GM19099 (cell line): Measurements from ENCODE around the gene SLC6A18.

Experiments used
- POLR2A ChIP-seq: IDR thresholded peaks from 3 replicates; pipeline ENCODE4 v1.6.1; 2011; ENCODE audit warnings: low read depth; ENCODE audit not compliant: insufficient read length; ENCODE audit errors: extremely low read depth

Gene SLC6A18

DNA sequence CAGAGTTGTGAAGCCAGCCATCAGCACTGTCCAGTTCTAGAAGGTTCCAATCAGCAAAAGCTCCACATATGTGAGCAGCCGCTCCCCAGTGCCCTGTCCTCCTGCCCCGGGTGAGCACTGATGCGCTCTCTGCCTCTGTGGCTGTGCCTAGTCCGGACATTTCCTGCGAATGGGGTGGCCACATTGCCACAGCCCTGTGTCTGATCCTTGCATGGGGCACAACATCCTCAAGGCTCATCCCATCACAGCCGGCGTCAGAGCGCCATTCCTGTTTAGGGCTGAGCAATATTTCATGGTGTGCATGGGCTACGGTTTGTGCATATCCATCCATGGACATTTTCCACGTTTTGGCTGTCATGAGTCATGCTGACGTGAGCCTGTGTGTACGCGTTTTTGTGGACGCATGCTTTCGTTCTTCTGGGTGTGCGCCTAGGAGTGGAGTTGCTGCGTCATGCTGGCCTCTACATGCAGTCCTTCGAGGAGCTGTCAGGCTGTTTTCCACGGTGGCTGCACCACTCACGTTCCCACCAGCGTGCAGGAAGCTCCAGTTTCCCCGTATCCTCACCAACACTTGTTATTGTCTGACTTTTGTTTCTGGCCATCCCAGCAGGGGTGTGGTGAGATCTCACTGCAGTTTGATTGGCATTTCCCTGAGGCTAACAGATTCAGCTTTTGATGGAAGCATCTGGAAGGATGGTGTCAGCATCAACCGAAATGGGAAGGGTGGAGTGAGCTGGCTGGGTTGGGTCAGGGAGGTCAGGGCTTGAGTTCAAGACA, 9.7 kb upstream of the SLC6A18 start:
- no peak for TF ChIP-seq POLR2A

DNA sequence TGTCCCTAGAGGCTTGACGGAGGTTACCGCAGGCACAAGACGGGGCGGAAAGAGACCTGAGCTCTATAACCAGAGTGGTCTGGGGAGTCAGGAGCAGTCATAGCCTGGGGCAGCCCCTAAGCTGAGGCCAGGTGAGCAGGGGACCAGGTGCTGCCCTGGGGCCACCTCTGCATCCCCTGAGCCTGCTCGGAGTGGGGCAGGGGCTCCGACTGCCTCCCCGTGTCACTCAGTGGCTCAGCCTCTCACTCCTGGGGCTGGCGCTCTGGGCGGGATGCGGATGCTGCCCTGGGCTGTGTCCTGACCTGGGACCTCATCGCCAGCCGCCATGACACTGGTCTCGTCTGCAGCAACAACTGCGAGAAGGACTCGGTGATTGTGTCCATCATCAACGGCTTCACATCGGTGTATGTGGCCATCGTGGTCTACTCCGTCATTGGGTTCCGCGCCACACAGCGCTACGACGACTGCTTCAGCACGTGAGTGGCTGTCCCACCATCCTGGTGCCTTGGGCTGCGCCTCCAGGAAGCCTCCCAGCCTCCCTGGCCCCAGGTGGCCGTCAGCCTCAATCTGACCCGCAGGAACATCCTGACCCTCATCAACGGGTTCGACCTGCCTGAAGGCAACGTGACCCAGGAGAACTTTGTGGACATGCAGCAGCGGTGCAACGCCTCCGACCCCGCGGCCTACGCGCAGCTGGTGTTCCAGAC, 8.8 kb upstream of the SLC6A18 start:
- TF ChIP-seq POLR2A: no peak

- no peak for TF ChIP-seq POLR2A
Measured at GRCh38 chr5:1216918-1217295, 8.3 kb upstream of the SLC6A18 start.

DNA sequence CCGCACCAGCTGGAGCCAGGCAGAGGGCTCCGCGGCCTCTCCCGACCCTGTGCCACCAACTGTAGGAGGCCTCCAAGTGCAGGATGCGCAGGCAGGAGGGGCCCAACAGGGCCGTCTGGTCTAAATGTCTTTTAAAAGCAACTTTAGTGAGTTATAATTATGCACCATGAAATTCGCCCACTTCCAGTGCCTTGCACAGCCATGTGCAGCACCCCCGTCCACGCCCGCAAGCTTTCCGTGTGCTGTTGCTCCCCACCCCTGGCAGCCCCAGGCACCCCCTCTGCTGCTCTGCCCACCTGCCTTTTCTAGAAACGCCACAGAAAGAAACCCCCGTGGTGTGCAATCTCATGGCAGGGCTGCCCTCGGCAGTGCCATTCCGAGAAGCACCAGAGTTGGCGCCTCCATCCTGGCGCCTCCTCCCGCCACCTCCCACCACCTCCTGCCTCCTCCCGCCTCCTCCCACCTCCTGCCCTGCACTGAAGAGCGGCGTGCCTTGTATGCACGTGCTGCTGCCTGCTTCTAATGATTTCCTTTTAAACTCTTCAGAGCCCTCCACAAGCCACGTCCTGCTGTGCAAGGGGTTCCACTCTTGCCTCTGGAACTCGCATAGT, 7.5 kb upstream of the SLC6A18 start:
- TF ChIP-seq POLR2A: no peak

DNA sequence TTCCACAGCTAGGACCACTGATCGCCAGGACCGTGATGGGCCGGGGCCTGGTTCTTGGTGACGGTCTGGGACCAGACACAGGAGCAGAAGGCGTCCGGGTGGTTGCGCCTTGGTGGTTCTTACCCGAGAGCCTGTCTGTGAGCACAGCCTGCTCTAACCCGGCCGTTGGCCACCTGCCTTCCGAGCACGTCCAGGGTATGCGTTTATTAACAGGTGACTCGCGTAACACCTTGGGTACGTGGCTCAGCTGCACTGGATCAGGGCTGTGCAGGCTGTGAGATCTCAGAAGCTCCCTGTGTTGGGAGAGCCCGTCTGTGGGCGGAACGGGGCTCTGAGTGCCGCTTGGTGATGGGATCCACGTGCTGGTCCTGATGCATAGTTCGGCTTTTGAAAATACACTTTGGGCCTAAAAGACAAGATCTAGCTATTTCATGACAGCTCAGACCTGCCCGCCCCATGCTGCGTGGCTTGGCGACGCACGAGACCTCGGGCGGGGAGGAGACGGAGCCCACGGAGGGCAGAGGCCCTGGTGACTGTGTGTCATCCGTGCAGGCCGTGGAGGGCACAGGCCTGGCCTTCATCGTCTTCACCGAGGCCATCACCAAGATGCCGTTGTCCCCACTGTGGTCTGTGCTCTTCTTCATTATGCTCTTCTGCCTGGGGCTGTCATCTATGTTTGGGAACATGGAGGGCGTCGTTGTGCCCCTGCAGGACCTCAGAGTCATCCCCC, 6.7 kb upstream of the SLC6A18 start:
- TF ChIP-seq POLR2A: no peak

- TF ChIP-seq POLR2A: no peak
Measured at GRCh38 chr5:1219098-1219767, 5.9 kb upstream of the SLC6A18 start.

DNA sequence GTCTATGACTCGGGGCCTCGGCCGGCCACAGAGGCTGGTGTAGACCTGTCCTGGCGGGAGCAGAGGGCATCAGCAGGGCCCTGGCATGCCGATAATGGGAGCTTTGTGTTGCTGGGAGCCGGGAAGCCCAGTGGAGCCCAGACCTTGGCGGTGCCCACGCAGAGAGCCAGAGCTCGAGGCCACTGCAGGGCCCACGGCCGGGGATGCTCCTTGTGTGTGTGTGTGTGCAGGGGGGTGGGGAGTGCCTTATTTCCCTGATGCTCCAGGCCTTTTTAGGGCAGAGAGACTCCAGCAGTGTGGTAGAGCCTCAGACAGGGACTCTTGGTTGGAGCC, 5.4 kb upstream of the SLC6A18 start:
- TF ChIP-seq POLR2A: no peak

GRCh38 chr5:1220351-1220750, 4.8 kb upstream of the SLC6A18 start:
- no peak for TF ChIP-seq POLR2A

DNA sequence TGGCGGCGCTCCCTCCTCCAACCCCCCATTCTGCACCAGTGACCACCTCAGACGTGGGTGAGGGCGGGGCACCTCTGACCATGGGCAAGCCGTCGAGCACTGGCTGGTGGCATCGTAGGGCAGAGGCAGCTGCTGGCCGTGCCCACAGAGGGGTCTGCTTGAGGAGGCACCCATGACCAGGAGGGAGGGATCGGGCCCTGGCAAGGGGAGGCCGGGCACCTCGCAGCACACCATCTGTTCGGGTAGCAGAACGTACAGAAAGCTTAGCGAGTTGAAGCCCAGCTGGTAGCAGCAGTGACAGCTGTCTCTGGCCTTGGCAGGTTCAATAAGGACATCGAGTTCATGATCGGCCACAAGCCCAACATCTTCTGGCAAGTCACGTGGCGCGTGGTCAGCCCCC, 4.3 kb upstream of the SLC6A18 start:
- TF ChIP-seq POLR2A: no peak

DNA sequence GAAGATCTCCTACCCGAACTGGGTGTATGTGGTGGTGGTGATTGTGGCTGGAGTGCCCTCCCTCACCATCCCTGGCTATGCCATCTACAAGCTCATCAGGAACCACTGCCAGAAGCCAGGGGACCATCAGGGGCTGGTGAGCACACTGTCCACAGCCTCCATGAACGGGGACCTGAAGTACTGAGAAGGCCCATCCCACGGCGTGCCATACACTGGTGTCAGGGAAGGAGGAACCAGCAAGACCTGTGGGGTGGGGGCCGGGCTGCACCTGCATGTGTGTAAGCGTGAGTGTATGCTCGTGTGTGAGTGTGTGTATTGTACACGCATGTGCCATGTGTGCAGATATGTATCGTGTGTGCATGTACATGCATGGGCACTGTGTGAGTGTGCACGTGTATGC, 3.5 kb upstream of the SLC6A18 start:
- TF ChIP-seq POLR2A: no peak

DNA sequence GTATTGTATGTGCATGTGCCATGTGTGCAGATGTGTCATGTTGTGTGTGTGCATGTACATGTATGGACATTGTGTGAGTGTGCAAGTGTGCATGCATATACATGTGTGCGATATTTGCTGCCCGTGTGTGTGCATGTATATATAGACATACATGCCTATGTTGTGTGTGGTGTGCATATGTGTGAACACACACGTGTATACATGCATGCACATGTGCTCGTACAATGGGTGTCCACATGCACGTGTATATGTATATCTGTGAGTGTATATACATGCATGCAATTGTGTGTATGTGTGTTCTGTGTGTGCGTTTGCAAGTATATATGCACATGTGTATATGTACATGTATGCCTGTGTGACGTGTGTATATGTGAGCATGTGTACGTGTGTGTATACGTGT, 3.0 kb upstream of the SLC6A18 start:
- TF ChIP-seq POLR2A: no peak

DNA sequence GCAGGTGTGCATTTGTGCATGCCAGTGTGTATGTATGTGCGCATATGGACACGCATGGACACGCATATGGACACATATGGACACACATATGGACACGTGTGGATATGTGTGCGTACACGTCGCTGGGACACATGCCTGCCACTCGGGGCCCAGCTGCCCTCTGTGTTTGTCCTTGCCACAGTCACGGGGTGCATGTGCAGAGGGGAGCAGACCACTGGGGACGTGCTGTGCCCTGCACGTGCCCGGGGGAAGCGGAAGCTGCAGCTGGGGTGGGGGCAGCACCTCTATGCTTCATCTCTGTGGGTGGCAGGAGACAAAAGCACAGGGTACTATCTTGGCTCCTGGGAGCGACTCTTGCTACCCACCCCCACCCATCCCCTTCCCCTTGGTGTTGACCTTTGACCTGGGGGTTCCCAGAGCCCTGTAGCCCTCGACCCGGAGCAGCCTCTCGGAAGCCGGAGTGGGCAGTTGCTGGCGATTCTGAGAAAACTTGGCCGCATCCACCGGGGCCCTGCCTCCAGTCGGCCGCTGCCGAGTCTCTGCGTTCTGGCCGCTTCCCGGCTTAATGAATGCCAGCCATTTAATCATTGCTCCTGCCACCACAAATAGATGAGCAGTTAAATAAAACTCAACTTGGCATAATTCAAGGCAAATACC, 2.4 kb upstream of the SLC6A18 start:
- no peak for TF ChIP-seq POLR2A

DNA sequence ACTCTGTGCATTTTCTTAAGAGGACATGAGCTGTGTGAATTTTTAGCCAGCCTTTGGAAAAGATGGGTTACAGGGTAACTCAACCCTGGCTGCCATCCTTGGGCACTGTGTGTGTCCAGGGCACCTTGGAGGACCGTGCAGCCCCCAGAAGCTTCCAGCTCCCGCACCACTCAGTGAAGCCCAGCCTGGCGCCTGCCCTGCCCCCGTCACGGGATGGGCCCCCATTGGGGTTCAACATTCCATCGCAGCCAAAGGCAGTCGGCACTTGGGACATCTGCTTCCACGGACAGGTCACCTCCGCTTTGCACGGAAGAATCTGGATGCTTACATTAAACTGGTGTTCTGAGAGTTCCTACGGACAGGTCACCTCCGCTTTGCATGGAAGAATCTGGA, 1.9 kb upstream of the SLC6A18 start:
- no peak for TF ChIP-seq POLR2A

- TF ChIP-seq POLR2A: no peak
Measured at GRCh38 chr5:1224631-1225030, 550 bp upstream of the SLC6A18 start.

- no peak for TF ChIP-seq POLR2A
Measured at GRCh38 chr5:1226231-1226630, 1.1 kb downstream of the SLC6A18 start.

GRCh38 chr5:1226839-1227581, 1.8 kb downstream of the SLC6A18 start:
- TF ChIP-seq POLR2A: no peak
